ENCODE data around the gene KIRREL2. TPM values are rescaled to one million over a fixed set of nuclear protein-coding genes. Genes with fewer than 3 reads are reported as not detected.
"Not testable (repeated sequence)": the region's sequence is repeated elsewhere in the genome, so short reads cannot be mapped to it uniquely, and the experiment has no call there.

KIRREL2 gene
- total RNA-seq, 1 experiment from 2014 or later = not detected

- H3K4me3 ChIP-seq; H3K4me1 ChIP-seq; H3K27ac ChIP-seq; H3K9me3 ChIP-seq (replicated peaks); DNase-seq; H3K27me3 ChIP-seq: not testable (repeated sequence)
- peaks cover 35% of the 10 kb centered on the region for H3K36me3 ChIP-seq
These were observed 35.1 kb downstream of the KIRREL2 start for GRCh38 chr19:35891819-35892218.

DNA sequence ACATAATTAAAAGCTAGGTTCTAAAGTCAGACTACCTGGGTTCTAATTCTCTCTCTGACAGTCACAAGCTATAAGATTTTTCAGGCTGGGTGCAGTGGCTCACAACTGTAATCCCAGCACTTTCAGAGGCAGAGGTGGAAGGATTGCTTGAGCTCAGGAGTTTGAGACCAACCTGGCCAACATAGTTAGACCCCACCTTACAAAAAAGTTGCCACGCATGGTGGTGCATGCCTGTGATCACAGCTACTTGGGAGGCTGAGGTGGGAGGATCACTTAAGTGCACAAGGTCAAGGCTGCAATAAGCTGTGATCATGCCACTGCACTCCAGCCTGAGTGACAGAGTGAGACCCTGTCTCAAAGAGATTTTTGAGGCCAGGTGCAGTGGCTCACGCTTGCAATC, 37.6 kb downstream of the KIRREL2 start:
- Histone ChIP-seq H3K9me3 (replicated peaks) (no peaks in the 10 kb centered on the region), H3K27me3 (no peaks in the 10 kb centered on the region), H3K27ac (no peak overlapping the region), H3K4me3 (no peak overlapping the region), H3K36me3 (peaks cover 24% of the 10 kb centered on the region), H3K4me1 (no peaks in the 10 kb centered on the region)
- no peak for DNase-seq

GRCh38 chr19:35895911-35896642, 39.4 kb downstream of the KIRREL2 start:
- Histone ChIP-seq H3K4me3 (no peak overlapping the region), H3K36me3 (peaks cover 20% of the 10 kb centered on the region), H3K27ac (no peak overlapping the region), H3K27me3 (no peaks in the 10 kb centered on the region), H3K4me1 (peaks cover 2% of the 10 kb centered on the region; the same call in 1 of the 2 replicates), H3K9me3 (replicated peaks) (no peaks in the 10 kb centered on the region)
- DNase-seq = no peak

- no peak overlapping the region for H3K4me3 ChIP-seq
- H3K9me3 ChIP-seq (replicated peaks) = no peaks in the 10 kb centered on the region
- no peak overlapping the region for H3K27ac ChIP-seq
- peaks cover 8% of the 10 kb centered on the region; the same call in 1 of the 2 replicates for H3K4me1 ChIP-seq
- peaks cover 20% of the 10 kb centered on the region for H3K36me3 ChIP-seq
- H3K27me3 ChIP-seq = no peaks in the 10 kb centered on the region
- DNase-seq = no peak
These were observed 39.9 kb downstream of the KIRREL2 start for GRCh38 chr19:35896643-35897040.

- peaks cover 16% of the 10 kb centered on the region for H3K36me3 ChIP-seq
- no peaks in the 10 kb centered on the region for H3K27me3 ChIP-seq
- H3K27ac ChIP-seq = no peak overlapping the region
- H3K9me3 ChIP-seq (replicated peaks) = no peaks in the 10 kb centered on the region
- no peak for DNase-seq
- peaks cover 11% of the 10 kb centered on the region; the same call in 1 of the 2 replicates for H3K4me1 ChIP-seq
- no peak overlapping the region for H3K4me3 ChIP-seq
These were observed 41.2 kb downstream of the KIRREL2 start for GRCh38 chr19:35897706-35898451.

DNA sequence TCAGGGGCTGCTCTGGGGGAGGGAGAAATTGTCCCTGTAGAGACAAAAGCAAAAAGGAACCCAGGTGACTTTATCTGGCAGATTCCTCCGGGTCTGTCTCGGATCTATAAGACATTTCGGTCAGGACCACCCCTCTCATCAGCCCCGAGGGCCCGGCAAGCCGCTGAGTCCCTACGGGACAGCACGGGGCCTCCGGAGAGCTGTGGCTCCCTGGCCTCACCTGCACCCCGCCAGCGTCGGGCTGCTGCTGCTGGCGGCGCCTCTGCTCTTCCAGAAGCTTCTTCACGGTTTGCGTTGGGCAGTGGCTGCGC, 41.7 kb downstream of the KIRREL2 start:
- H3K9me3 ChIP-seq (replicated peaks) = no peaks in the 10 kb centered on the region
- H3K27ac ChIP-seq = no peak overlapping the region
- no peak for DNase-seq
- no peak overlapping the region for H3K4me3 ChIP-seq
- H3K27me3 ChIP-seq = no peaks in the 10 kb centered on the region
- peaks cover 16% of the 10 kb centered on the region for H3K36me3 ChIP-seq
- peaks cover 14% of the 10 kb centered on the region; the same call in 1 of the 2 replicates for H3K4me1 ChIP-seq

GRCh38 chr19:35899547-35900214, 43.0 kb downstream of the KIRREL2 start:
- H3K9me3 ChIP-seq (replicated peaks) = no peaks in the 10 kb centered on the region
- H3K27me3 ChIP-seq = no peaks in the 10 kb centered on the region
- no peak overlapping the region; the same call in 1 of the 2 replicates for H3K27ac ChIP-seq
- DNase-seq = peak; percentile 81 to 89
- H3K4me1 ChIP-seq = peaks cover 14% of the 10 kb centered on the region; the same call in 1 of the 2 replicates
- H3K36me3 ChIP-seq = peaks cover 12% of the 10 kb centered on the region
- peak overlapping the region; percentile 87 for H3K4me3 ChIP-seq

GRCh38 chr19:35901055-35901644, 44.4 kb downstream of the KIRREL2 start:
- Histone ChIP-seq H3K4me1 (peaks cover 18% of the 10 kb centered on the region), H3K36me3 (peaks cover 6% of the 10 kb centered on the region), H3K27me3 (no peaks in the 10 kb centered on the region), H3K27ac (no peak overlapping the region), H3K4me3 (peak overlapping the region; percentile 87), H3K9me3 (replicated peaks) (no peaks in the 10 kb centered on the region)
- no peak for DNase-seq

GRCh38 chr19:35901854-35902661, 45.3 kb downstream of the KIRREL2 start, which contains the start of gene HCST:
TSS of gene HCST (plus strand) at chr19:35902529. CDS start at chr19:35902594, 65 bp downstream.
- Histone ChIP-seq H3K9me3 (replicated peaks) (no peaks in the 10 kb centered on the region), H3K4me1 (peaks cover 18% of the 10 kb centered on the region), H3K36me3 (peaks cover 4% of the 10 kb centered on the region; the same call in 1 of the 2 replicates), H3K27ac (no peak within 1 kb of the TSS), H3K27me3 (no peaks in the 10 kb centered on the region), H3K4me3 (peak within 1 kb of the TSS; percentile 38)
- no peak for DNase-seq

DNA sequence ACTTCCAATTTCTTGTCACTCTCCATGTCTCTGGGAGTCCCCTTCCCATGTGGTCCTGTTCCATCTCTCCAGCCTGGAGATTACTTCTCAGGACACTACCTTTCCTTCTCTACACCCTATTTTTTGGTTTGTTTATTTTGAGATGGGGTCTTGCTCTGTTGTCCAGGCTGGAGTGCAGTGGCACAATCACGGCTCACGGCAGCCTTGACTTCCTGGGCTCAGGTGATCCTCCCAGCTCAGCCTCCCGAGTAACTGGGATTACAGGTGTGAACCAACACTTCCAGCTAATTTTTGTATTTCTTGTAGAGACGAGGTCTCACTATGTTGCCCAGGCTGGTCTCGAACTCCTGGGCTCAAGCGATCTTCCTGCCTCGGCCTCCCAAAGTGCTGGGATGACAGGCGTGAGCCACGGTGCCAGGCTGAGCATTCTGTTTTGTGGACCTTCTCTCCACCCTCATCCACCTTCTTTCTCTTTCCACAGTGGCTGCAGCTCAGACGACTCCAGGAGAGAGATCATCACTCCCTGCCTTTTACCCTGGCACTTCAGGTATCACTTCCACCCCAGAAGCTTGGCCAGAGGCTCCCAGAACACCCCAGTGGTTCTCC, 46.3 kb downstream of the KIRREL2 start:
- H3K36me3 ChIP-seq = peaks cover 1% of the 10 kb centered on the region; the same call in 1 of the 2 replicates
- no peaks in the 10 kb centered on the region for H3K27me3 ChIP-seq
- H3K27ac ChIP-seq = no peak overlapping the region
- no peaks in the 10 kb centered on the region for H3K9me3 ChIP-seq (replicated peaks)
- peaks cover 18% of the 10 kb centered on the region for H3K4me1 ChIP-seq
- no peak for DNase-seq
- peak overlapping the region; percentile 38 for H3K4me3 ChIP-seq

- Histone ChIP-seq H3K9me3 (replicated peaks) (no peaks in the 10 kb centered on the region), H3K36me3 (no peaks in the 10 kb centered on the region), H3K27ac (no peak overlapping the region), H3K4me3 (peak overlapping the region; percentile 38), H3K27me3 (no peaks in the 10 kb centered on the region), H3K4me1 (peaks cover 18% of the 10 kb centered on the region)
- peak; percentile 88 for DNase-seq
These were observed 47.0 kb downstream of the KIRREL2 start for GRCh38 chr19:35903550-35904179.

- no peak overlapping the region for H3K27ac ChIP-seq
These were observed 47.8 kb downstream of the KIRREL2 start for GRCh38 chr19:35904311-35905068.

More at GRCh38 chr19:35904311-35905068, 47.8 kb downstream of the KIRREL2 start:
- Histone ChIP-seq H3K9me3 (replicated peaks) (no peaks in the 10 kb centered on the region), H3K4me3 (no peak overlapping the region), H3K4me1 (peaks cover 24% of the 10 kb centered on the region), H3K36me3 (no peaks in the 10 kb centered on the region), H3K27me3 (peaks cover 4% of the 10 kb centered on the region; the same call in 1 of the 2 replicates)
- DNase-seq = no peak

Data from SJCRH30 (cell line).